Keratinocyte (primary cell): ENCODE data around the gene ETV3.

Experiments
- CTCF ChIP-seq, 3 experiments: IDR thresholded peaks in 1 of 3; conservative IDR thresholded peaks in 1 of 3; optimal IDR thresholded peaks in 1 of 3; 2 replicates in 2 of 3; 3 replicates in 1 of 3; pipeline versions ENCODE3 to v1.5.1; 2011; ENCODE audit warnings: low read length in 3 of 3, mild to moderate bottlenecking in 3 of 3, moderate library complexity in 2 of 3, control low read depth in 1 of 3, inconsistent platforms in 1 of 3; ENCODE audit not compliant: insufficient read depth in 2 of 3; ENCODE audit errors: extremely low read depth in 1 of 3
- EZH2 ChIP-seq: IDR thresholded peaks from one replicate; pipeline ENCODE4 v1.6.1; 2012; ENCODE audit warnings: inconsistent platforms, mild to moderate bottlenecking, low read length, moderate library complexity

GRCh38 chr1:157089789-157090188 is 48.4 kb downstream of the ETV3 start:
- TF ChIP-seq EZH2 (no peak), CTCF (optimal IDR thresholded peaks at IDR 0.05 in 1 of 3, IDR thresholded peaks at IDR 0.05 in 1 of 3, conservative IDR thresholded peaks at IDR 0.05 in 1 of 3; ENCODE audit: extremely low read depth in 1 of 3, insufficient read depth in 2 of 3, low read length in 3 of 3) (no peak)
